Measurements from ENCODE around the gene KIAA1328. TPM values are rescaled to one million over a fixed set of nuclear protein-coding genes. Genes with fewer than 3 reads are reported as not detected.

The KIAA1328 gene
- polyA plus RNA-seq, 2 of the 4 experiments (the other 2 are of a cell fraction), result 1.7 to 3.9 TPM

GRCh38 chr18:36798738-36799473 is 30.0 kb upstream of the KIAA1328 start:
- H3K4me2 ChIP-seq, result no peak overlapping the region
- H3K4me3 ChIP-seq, result no peak overlapping the region
- ATAC-seq (no peak), DNase-seq (ENCODE audit: low read depth in 1 of 2, low spot score in 1 of 2) (no peak), FAIRE-seq (no peak)
- no peaks in the 10 kb centered on the region for H3K4me1 ChIP-seq
- ChIA-PET CTCF (interaction anchor here (1.2 kb wide), 1 partner anchor 10 kb away, joined by 3 read pairs; no protein-coding TSS in a partner anchor), POLR2A (no interaction called here)
- TF ChIP-seq CBX2 (IDR thresholded peaks at IDR 0.05; ENCODE audit: borderline replicate concordance, low read depth), result no peak
- no peak for TF ChIP-seq SREBF2 (IDR thresholded peaks at IDR 0.05)
- TF ChIP-seq CEBPB (IDR thresholded peaks at IDR 0.05), result no peak
- no peak for TF ChIP-seq SMC3 (IDR thresholded peaks at IDR 0.05)
- no peak for TF ChIP-seq EP300 (IDR thresholded peaks at IDR 0.05)
- TF ChIP-seq NPAS2 (CRISPR knock-in tag; IDR thresholded peaks at IDR 0.05; ENCODE audit: borderline replicate concordance), result no peak
- no peak for TF ChIP-seq BCL3 (IDR thresholded peaks at IDR 0.05)
- TF ChIP-seq JUNB (IDR thresholded peaks at IDR 0.05), result no peak
- TF ChIP-seq MAX (IDR thresholded peaks at IDR 0.05), result no peak
- TF ChIP-seq TFCP2L1 (CRISPR knock-in tag; IDR thresholded peaks at IDR 0.05), result no peak
- no peak for TF ChIP-seq NFE2L2 (conservative IDR thresholded peaks at IDR 0.05; ENCODE audit: low read length)
- TF ChIP-seq CBX8 (IDR thresholded peaks at IDR 0.05), result no peak
- TF ChIP-seq FOXS1 (CRISPR knock-in tag; IDR thresholded peaks at IDR 0.05), result no peak
- TF ChIP-seq, protein P1, sequence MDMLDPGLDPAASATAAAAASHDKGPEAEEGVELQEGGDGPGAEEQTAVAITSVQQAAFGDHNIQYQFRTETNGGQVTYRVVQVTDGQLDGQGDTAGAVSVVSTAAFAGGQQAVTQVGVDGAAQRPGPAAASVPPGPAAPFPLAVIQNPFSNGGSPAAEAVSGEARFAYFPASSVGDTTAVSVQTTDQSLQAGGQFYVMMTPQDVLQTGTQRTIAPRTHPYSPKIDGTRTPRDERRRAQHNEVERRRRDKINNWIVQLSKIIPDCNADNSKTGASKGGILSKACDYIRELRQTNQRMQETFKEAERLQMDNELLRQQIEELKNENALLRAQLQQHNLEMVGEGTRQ (IDR thresholded peaks at IDR 0.05), result no peak
- TF ChIP-seq, protein P2, sequence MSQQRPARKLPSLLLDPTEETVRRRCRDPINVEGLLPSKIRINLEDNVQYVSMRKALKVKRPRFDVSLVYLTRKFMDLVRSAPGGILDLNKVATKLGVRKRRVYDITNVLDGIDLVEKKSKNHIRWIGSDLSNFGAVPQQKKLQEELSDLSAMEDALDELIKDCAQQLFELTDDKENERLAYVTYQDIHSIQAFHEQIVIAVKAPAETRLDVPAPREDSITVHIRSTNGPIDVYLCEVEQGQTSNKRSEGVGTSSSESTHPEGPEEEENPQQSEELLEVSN (IDR thresholded peaks at IDR 0.05; ENCODE audit: borderline replicate concordance, low read depth), result no peak
- no peak for TF ChIP-seq ELK1 (IDR thresholded peaks at IDR 0.05; ENCODE audit: low read depth, low read length)
- no peak for TF ChIP-seq HDAC2 (IDR thresholded peaks at IDR 0.05)
- TF ChIP-seq ZFP36 (IDR thresholded peaks at IDR 0.05; ENCODE audit: borderline replicate concordance, partially characterized antibody), result no peak
- TF ChIP-seq POLR2A (IDR thresholded peaks at IDR 0.05; ENCODE audit: low read length), result no peak
- no peak overlapping the region for H3K27ac ChIP-seq
- H3K9me3 ChIP-seq, result no peaks in the 10 kb centered on the region
- 93% methylated on average over 3 of the region's 3 CpGs for WGBS (ENCODE audit: missing lambda C conversion rate)

- H3K27ac ChIP-seq, result no peak overlapping the region
- no peak for DNase-seq (ENCODE audit: low read depth in 1 of 2, low spot score in 1 of 2)
- no peak overlapping the region for H3K4me2 ChIP-seq
- H3K4me3 ChIP-seq, result no peak overlapping the region
- no peak for FAIRE-seq
- ATAC-seq, result no peak
- CTCF ChIA-PET, result interaction anchor here (0.7 to 1.7 kb wide), 2 partner anchors 13 to 117 kb away, joined by 3 to 4 read pairs; no protein-coding TSS in a partner anchor
- H3K4me1 ChIP-seq, result no peaks in the 10 kb centered on the region
- TF ChIP-seq NFE2L2 (conservative IDR thresholded peaks at IDR 0.05; ENCODE audit: low read length), result no peak
- TF ChIP-seq JUN (IDR thresholded peaks at IDR 0.05), result no peak
- TF ChIP-seq RARB (CRISPR knock-in tag; IDR thresholded peaks at IDR 0.05), result no peak
- TF ChIP-seq, protein P2 (IDR thresholded peaks at IDR 0.05; ENCODE audit: borderline replicate concordance, low read depth), result no peak
- no peak for TF ChIP-seq PHF8 (IDR thresholded peaks at IDR 0.05; ENCODE audit: borderline replicate concordance, low read depth)
- no peak for TF ChIP-seq RFX5 (IDR thresholded peaks at IDR 0.05)
- TF ChIP-seq TP53 (CRISPR knock-in tag; IDR thresholded peaks at IDR 0.05), result no peak
- TF ChIP-seq RCOR1 (IDR thresholded peaks at IDR 0.05; ENCODE audit: low read depth, low read length), result no peak
- no peak for TF ChIP-seq FOSL2 (IDR thresholded peaks at IDR 0.05)
- no peak for TF ChIP-seq FOSL2 (CRISPR knock-in tag; IDR thresholded peaks at IDR 0.05)
- TF ChIP-seq ELK1 (IDR thresholded peaks at IDR 0.05; ENCODE audit: low read depth, low read length), result no peak
- TF ChIP-seq ZC3H11A (IDR thresholded peaks at IDR 0.05), result no peak
- H3K9me3 ChIP-seq, result no peaks in the 10 kb centered on the region
- POLR2A ChIA-PET, result no interaction called here
- 88% methylated on average over 2 of the region's 2 CpGs for WGBS (ENCODE audit: missing lambda C conversion rate)
Measured at GRCh38 chr18:36805105-36805504, 23.8 kb upstream of the KIAA1328 start.
